Left renal pelvis (tissue), 4 donors: Measurements from ENCODE around the gene SELENOW. TPM values are rescaled to one million over a fixed set of nuclear protein-coding genes. Genes with fewer than 3 reads are reported as not detected.
"Not testable (repeated sequence)": the region's sequence is repeated elsewhere in the genome, so short reads cannot be mapped to it uniquely, and the experiment has no call there.

ENCODE experiments used
- DNase-seq, 4 donors: peaks; one replicate each; pipeline ENCODE4 v3.0.0-alpha.2; 2013; ENCODE audit warnings: low read depth in 4 of 4, low spot score in 3 of 4
- polyA plus RNA-seq, 4 donors: library from polyadenylated mRNA; unstranded; fragments of 120-200 nt; gene quantifications; one replicate each; pipeline ENCODE4 v1.2.1, GENCODE V29; 2013; ENCODE audit not compliant: insufficient read length in 4 of 4

SELENOW gene
- polyA plus RNA-seq, 4 donors: 120 to 247 (median 153) TPM

GRCh38 chr19:47755762-47756626 lies 22.5 kb upstream of the SELENOW start:
- DNase-seq: no peak

- DNase-seq: no peak
These were observed 21.9 kb upstream of the SELENOW start for GRCh38 chr19:47756627-47756929.

GRCh38 chr19:47756953-47757608 lies 21.4 kb upstream of the SELENOW start:
- DNase-seq: no peak

GRCh38 chr19:47757617-47758442 lies 20.7 kb upstream of the SELENOW start:
- no peak for DNase-seq

- no peak for DNase-seq
These were observed 20.1 kb upstream of the SELENOW start for GRCh38 chr19:47758443-47758804.

GRCh38 chr19:47760632-47760999 lies 17.9 kb upstream of the SELENOW start:
- DNase-seq: no peak

GRCh38 chr19:47761566-47761965 lies 16.9 kb upstream of the SELENOW start:
- no peak for DNase-seq

GRCh38 chr19:47762151-47762550 lies 16.4 kb upstream of the SELENOW start:
- no peak for DNase-seq

GRCh38 chr19:47762615-47763308 lies 15.7 kb upstream of the SELENOW start:
- DNase-seq: no peak

- DNase-seq: not testable (repeated sequence)
These were observed 13.8 kb upstream of the SELENOW start for GRCh38 chr19:47764705-47765104.

GRCh38 chr19:47765523-47766358 lies 12.8 kb upstream of the SELENOW start:
- peak in 1 of 4 donors; percentile 33 for DNase-seq

- DNase-seq: no peak
These were observed 12.2 kb upstream of the SELENOW start for GRCh38 chr19:47766359-47766620.

- DNase-seq: no peak
These were observed 11.8 kb upstream of the SELENOW start for GRCh38 chr19:47766670-47767069.

GRCh38 chr19:47767349-47767748 lies 11.2 kb upstream of the SELENOW start:
- DNase-seq: no peak

- no peak for DNase-seq
These were observed 9.9 kb upstream of the SELENOW start for GRCh38 chr19:47768604-47769003.

GRCh38 chr19:47769534-47769933 lies 9.0 kb upstream of the SELENOW start:
- DNase-seq: no peak

- DNase-seq: not testable (repeated sequence)
These were observed 7.2 kb upstream of the SELENOW start for GRCh38 chr19:47771291-47771690.

GRCh38 chr19:47776568-47776967 lies 1.9 kb upstream of the SELENOW start:
- no peak for DNase-seq

GRCh38 chr19:47777245-47778048 lies 1.1 kb upstream of the SELENOW start:
- DNase-seq: not testable (repeated sequence)
